Smooth muscle cell (in vitro differentiated cells): ENCODE results near the gene MSL2. TPM values are rescaled to one million over a fixed set of nuclear protein-coding genes. Genes with fewer than 3 reads are reported as not detected.
"Not testable (repeated sequence)": the region's sequence is repeated elsewhere in the genome, so short reads cannot be mapped to it uniquely, and the experiment has no call there.

Experiments
- DNase-seq: peaks from one replicate; lab custom pipeline; 2025; ENCODE audit not compliant: unreplicated experiment; lab: John Stamatoyannopoulos, UW
- H2AFZ ChIP-seq: fragments of 200-600 bp; sonication (generic); 2 replicates; pipeline ENCODE4 v1.6.0; 2016; ENCODE audit warnings: antibody characterized with exemption, low read depth, mild to moderate bottlenecking
- H3F3A ChIP-seq: fragments of 200-600 bp; sonication (generic); 2 replicates; pipeline ENCODE4 v1.6.0; 2017; ENCODE audit warnings: antibody characterized with exemption, low read depth
- H3K27ac ChIP-seq: fragments of 200-600 bp; sonication (generic); 2 replicates; pipeline ENCODE4 v1.5.1; 2016; ENCODE audit warnings: low read depth, mild to moderate bottlenecking
- H3K27me3 ChIP-seq: fragments of 200-600 bp; sonication (generic); 2 replicates; pipeline ENCODE4 v1.6.1; 2016; ENCODE audit warnings: low read depth, mild to moderate bottlenecking
- H3K36me3 ChIP-seq: fragments of 200-600 bp; sonication (generic); 2 replicates; pipeline ENCODE4 v1.5.1; 2016; ENCODE audit warnings: low read depth
- H3K4me1 ChIP-seq: fragments of 200-600 bp; sonication (generic); 2 replicates; pipeline ENCODE4 v1.5.1; 2016; ENCODE audit warnings: low read depth
- H3K4me2 ChIP-seq: fragments of 200-600 bp; sonication (generic); 2 replicates; pipeline ENCODE4 v1.6.0; 2016; ENCODE audit warnings: mild to moderate bottlenecking
- H3K4me3 ChIP-seq: fragments of 200-600 bp; sonication (generic); 2 replicates; pipeline ENCODE4 v1.5.1; 2016; ENCODE audit warnings: mild to moderate bottlenecking
- H3K79me2 ChIP-seq: fragments of 200-600 bp; sonication (generic); 2 replicates; pipeline ENCODE4 v1.6.0; 2016; ENCODE audit warnings: low read depth, mild to moderate bottlenecking
- H3K9ac ChIP-seq: fragments of 200-600 bp; sonication (generic); 2 replicates; pipeline ENCODE4 v1.6.0; 2016; ENCODE audit warnings: low read depth
- H3K9me3 ChIP-seq: fragments of 200-600 bp; sonication (generic); replicated peaks from 2 replicates; pipeline ENCODE4 v1.5.1; 2016; ENCODE audit warnings: low read depth
- H4K20me1 ChIP-seq: fragments of 200-600 bp; sonication (generic); 2 replicates; pipeline ENCODE4 v1.6.0; 2016; ENCODE audit warnings: low read depth
- CTCF ChIP-seq: fragments of 200-600 bp; sonication (generic); IDR thresholded peaks from 2 replicates; pipeline ENCODE4 v1.5.1; 2017; ENCODE audit warnings: borderline replicate concordance, mild to moderate bottlenecking, antibody characterized with exemption; ENCODE audit not compliant: insufficient read depth, poor library complexity, severe bottlenecking
- WGBS: methylation state at CpG from one replicate; pipeline ENCODE4 v1.1.7; 2016; ENCODE audit warnings: low lambda C conversion rate; 5-methylcytosine and 5-hydroxymethylcytosine counted together
- polyA plus RNA-seq: library from polyadenylated mRNA; unstranded; fragments of >200 nt; fragmentation: Nextera tagmentation; extraction: Ambion mirVana; gene quantifications from 2 replicates; pipeline ENCODE4 v1.2.1, GENCODE V29; 2016
- total RNA-seq: library from RNA; depleted of rRNA; stranded (reverse); fragments of >200 nt; gene quantifications from 2 replicates; pipeline ENCODE4 v1.2.3, GENCODE V29; 2014

Gene MSL2
- total and polyA plus RNA-seq, 2 experiments from 2014 or later = 5.7 to 39.9 TPM

GRCh38 chr3:136237103-136237502, 41.0 kb upstream of the MSL2 start:
- no peaks in the 10 kb centered on the region for H3K27me3 ChIP-seq
- H3K36me3 ChIP-seq = no peaks in the 10 kb centered on the region
- H3K4me1 ChIP-seq = no peaks in the 10 kb centered on the region
- no peaks in the 10 kb centered on the region for H3K79me2 ChIP-seq
- H4K20me1 ChIP-seq = no peaks in the 10 kb centered on the region
- H3K27ac ChIP-seq = no peak overlapping the region
- H3K9me3 ChIP-seq = no peaks in the 10 kb centered on the region
- no peak for TF ChIP-seq CTCF
- WGBS = 90% methylated on average over 1 of the region's 1 CpG
- H3K9ac ChIP-seq = no peak overlapping the region
- no peak for DNase-seq
- H3K4me3 ChIP-seq = no peak overlapping the region
- H3F3A ChIP-seq = no peaks in the 10 kb centered on the region
- no peak overlapping the region for H3K4me2 ChIP-seq
- H2AFZ ChIP-seq = no peak overlapping the region

- Histone ChIP-seq H3K9ac (no peak overlapping the region), H3K27me3 (no peaks in the 10 kb centered on the region), H2AFZ (no peak overlapping the region), H3F3A (no peaks in the 10 kb centered on the region), H3K4me2 (no peak overlapping the region), H3K4me3 (no peak overlapping the region), H3K36me3 (no peaks in the 10 kb centered on the region), H3K9me3 (no peaks in the 10 kb centered on the region), H3K27ac (no peak overlapping the region), H3K4me1 (no peaks in the 10 kb centered on the region), H4K20me1 (no peaks in the 10 kb centered on the region), H3K79me2 (no peaks in the 10 kb centered on the region)
- whole genome bisulfite sequencing = 54% methylated on average over 2 of the region's 2 CpGs
- DNase-seq = no peak
- no peak for TF ChIP-seq CTCF
Observed at GRCh38 chr3:136236109-136236508, 40.0 kb upstream of the MSL2 start.

GRCh38 chr3:136235545-136235944, 39.4 kb upstream of the MSL2 start:
- Histone ChIP-seq H2AFZ (no peak overlapping the region), H3K4me2 (no peak overlapping the region), H3K9me3 (no peaks in the 10 kb centered on the region), H3F3A (no peaks in the 10 kb centered on the region), H3K79me2 (no peaks in the 10 kb centered on the region), H4K20me1 (no peaks in the 10 kb centered on the region), H3K36me3 (no peaks in the 10 kb centered on the region), H3K27me3 (no peaks in the 10 kb centered on the region), H3K4me3 (no peak overlapping the region), H3K4me1 (no peaks in the 10 kb centered on the region), H3K27ac (no peak overlapping the region), H3K9ac (no peak overlapping the region)
- 88% methylated on average over 1 of the region's 1 CpG for WGBS
- DNase-seq = no peak
- TF ChIP-seq CTCF = no peak

- Histone ChIP-seq H4K20me1 (no peaks in the 10 kb centered on the region), H3K79me2 (no peaks in the 10 kb centered on the region), H3K4me2 (no peak overlapping the region), H3K36me3 (no peaks in the 10 kb centered on the region), H3K27me3 (no peaks in the 10 kb centered on the region), H3K4me1 (no peaks in the 10 kb centered on the region), H2AFZ (no peak overlapping the region), H3K9ac (no peak overlapping the region), H3K4me3 (no peak overlapping the region), H3K27ac (no peak overlapping the region), H3F3A (no peaks in the 10 kb centered on the region), H3K9me3 (no peaks in the 10 kb centered on the region)
- WGBS = 74% methylated on average over 2 of the region's 2 CpGs
- no peak for TF ChIP-seq CTCF
- no peak for DNase-seq
Observed at GRCh38 chr3:136232413-136232812, 36.3 kb upstream of the MSL2 start.

GRCh38 chr3:136222746-136223145, 26.6 kb upstream of the MSL2 start:
- not testable (repeated sequence) for H3K36me3 ChIP-seq, H3K27me3 ChIP-seq, H3K27ac ChIP-seq, DNase-seq, H3K4me3 ChIP-seq, H2AFZ ChIP-seq, H3K9ac ChIP-seq, H3K4me1 ChIP-seq, H3K79me2 ChIP-seq, H3K9me3 ChIP-seq, H4K20me1 ChIP-seq, H3F3A ChIP-seq, H3K4me2 ChIP-seq
- WGBS = 84% methylated on average over 4 of the region's 4 CpGs
